ENCODE data around the gene FRS2.

DNA sequence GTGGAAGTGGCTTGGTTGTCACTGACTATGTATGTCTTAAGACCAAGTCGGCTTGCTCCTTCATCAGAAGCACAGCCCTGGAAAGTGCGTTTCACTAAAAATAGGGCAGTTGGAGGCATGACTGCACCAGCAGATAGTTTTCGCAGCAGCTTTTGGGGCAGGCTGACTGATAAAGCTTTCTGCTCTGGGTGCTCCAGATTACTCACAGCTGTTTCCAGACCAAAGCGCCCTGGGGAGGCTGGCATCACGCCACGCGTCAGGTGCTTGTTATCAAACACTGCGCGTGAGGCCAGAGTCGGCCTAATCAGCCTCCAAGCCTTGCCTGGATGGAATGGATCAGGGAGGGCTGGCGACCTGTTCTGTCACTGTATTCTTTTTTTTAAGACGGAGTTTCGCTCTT is 153.8 kb downstream of the FRS2 start:
- TF ChIP-seq, protein P1, sequence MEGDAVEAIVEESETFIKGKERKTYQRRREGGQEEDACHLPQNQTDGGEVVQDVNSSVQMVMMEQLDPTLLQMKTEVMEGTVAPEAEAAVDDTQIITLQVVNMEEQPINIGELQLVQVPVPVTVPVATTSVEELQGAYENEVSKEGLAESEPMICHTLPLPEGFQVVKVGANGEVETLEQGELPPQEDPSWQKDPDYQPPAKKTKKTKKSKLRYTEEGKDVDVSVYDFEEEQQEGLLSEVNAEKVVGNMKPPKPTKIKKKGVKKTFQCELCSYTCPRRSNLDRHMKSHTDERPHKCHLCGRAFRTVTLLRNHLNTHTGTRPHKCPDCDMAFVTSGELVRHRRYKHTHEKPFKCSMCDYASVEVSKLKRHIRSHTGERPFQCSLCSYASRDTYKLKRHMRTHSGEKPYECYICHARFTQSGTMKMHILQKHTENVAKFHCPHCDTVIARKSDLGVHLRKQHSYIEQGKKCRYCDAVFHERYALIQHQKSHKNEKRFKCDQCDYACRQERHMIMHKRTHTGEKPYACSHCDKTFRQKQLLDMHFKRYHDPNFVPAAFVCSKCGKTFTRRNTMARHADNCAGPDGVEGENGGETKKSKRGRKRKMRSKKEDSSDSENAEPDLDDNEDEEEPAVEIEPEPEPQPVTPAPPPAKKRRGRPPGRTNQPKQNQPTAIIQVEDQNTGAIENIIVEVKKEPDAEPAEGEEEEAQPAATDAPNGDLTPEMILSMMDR (IDR thresholded peaks at IDR 0.05; ENCODE audit: low read length), result no peak
- no peak for TF ChIP-seq EZH2 (optimal IDR thresholded peaks at IDR 0.05; ENCODE audit: low read depth, low read length)

Measured in MM.1S (cell line).